ENCODE results near the gene BMPR1A. TPM values are rescaled to one million over a fixed set of nuclear protein-coding genes. Genes with fewer than 3 reads are reported as not detected.
A peak's percentile ranks its signal among the peaks of the same experiment; 100 is the strongest.

Gene BMPR1A
- total and polyA plus RNA-seq, 9 of the 15 experiments (the other 6 are each of a cell fraction or from before 2014, with no cell fraction given) = 1.6 to 17.5 (median 9.1) TPM

- peak; percentile 22 for TF ChIP-seq PRDM10 (IDR thresholded peaks at IDR 0.05; ENCODE audit: partially characterized antibody)
- TF ChIP-seq LARP7 (IDR thresholded peaks at IDR 0.05) = no peak
- no peak for TF ChIP-seq E2F4 (CRISPR knock-in tag; IDR thresholded peaks at IDR 0.05; ENCODE audit: low read depth)
- peak; percentile 73; the same call in 1 of the 2 replicates for TF ChIP-seq CTBP1 (IDR thresholded peaks at IDR 0.05; ENCODE audit: borderline replicate concordance)
- peak; percentile 12; the same call in 1 of the 2 replicates for TF ChIP-seq SMARCA4 (IDR thresholded peaks at IDR 0.05)
- no peak for TF ChIP-seq FIP1L1 (IDR thresholded peaks at IDR 0.05; ENCODE audit: low read depth, low read length, poor library complexity, severe bottlenecking)
- no peak for TF ChIP-seq ZNF280A (IDR thresholded peaks at IDR 0.05; ENCODE audit: low read depth, partially characterized antibody)
- TF ChIP-seq E2F1 (CRISPR knock-in tag; IDR thresholded peaks at IDR 0.05) = no peak
- no peak for TF ChIP-seq ZNF121 (CRISPR knock-in tag; conservative IDR thresholded peaks at IDR 0.05)
- no peak for TF ChIP-seq ZSCAN32 (CRISPR knock-in tag; IDR thresholded peaks at IDR 0.05)
- no peak for TF ChIP-seq ZNF133 (CRISPR knock-in tag; IDR thresholded peaks at IDR 0.05)
- TF ChIP-seq, protein P1, sequence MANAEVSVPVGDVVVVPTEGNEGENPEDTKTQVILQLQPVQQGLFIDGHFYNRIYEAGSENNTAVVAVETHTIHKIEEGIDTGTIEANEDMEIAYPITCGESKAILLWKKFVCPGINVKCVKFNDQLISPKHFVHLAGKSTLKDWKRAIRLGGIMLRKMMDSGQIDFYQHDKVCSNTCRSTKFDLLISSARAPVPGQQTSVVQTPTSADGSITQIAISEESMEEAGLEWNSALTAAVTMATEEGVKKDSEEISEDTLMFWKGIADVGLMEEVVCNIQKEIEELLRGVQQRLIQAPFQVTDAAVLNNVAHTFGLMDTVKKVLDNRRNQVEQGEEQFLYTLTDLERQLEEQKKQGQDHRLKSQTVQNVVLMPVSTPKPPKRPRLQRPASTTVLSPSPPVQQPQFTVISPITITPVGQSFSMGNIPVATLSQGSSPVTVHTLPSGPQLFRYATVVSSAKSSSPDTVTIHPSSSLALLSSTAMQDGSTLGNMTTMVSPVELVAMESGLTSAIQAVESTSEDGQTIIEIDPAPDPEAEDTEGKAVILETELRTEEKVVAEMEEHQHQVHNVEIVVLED (CRISPR knock-in tag; IDR thresholded peaks at IDR 0.05) = no peak
- TF ChIP-seq, protein P2, sequence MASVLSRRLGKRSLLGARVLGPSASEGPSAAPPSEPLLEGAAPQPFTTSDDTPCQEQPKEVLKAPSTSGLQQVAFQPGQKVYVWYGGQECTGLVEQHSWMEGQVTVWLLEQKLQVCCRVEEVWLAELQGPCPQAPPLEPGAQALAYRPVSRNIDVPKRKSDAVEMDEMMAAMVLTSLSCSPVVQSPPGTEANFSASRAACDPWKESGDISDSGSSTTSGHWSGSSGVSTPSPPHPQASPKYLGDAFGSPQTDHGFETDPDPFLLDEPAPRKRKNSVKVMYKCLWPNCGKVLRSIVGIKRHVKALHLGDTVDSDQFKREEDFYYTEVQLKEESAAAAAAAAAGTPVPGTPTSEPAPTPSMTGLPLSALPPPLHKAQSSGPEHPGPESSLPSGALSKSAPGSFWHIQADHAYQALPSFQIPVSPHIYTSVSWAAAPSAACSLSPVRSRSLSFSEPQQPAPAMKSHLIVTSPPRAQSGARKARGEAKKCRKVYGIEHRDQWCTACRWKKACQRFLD (CRISPR knock-in tag; IDR thresholded peaks at IDR 0.05) = no peak
- no peak for TF ChIP-seq ZNF778 (CRISPR knock-in tag; IDR thresholded peaks at IDR 0.05)
- TF ChIP-seq RBBP5 (IDR thresholded peaks at IDR 0.05; ENCODE audit: borderline replicate concordance, insufficient read depth, low read length, poor library complexity, severe bottlenecking) = no peak
- TF ChIP-seq SRSF7 (optimal IDR thresholded peaks at IDR 0.05; ENCODE audit: low read depth, low read length) = no peak
- peak; percentile 67 for TF ChIP-seq TCF3 (CRISPR knock-in tag; IDR thresholded peaks at IDR 0.05)
- no peak for TF ChIP-seq ZNF707 (CRISPR knock-in tag; conservative IDR thresholded peaks at IDR 0.05)
These were observed 4.1 kb upstream of the BMPR1A start (continued) for GRCh38 chr10:86752311-86752710.

Data from K562 (cell line).